GM19328 (cell line): Measurements from ENCODE around the gene ONECUT3.

Experiments used
- ATAC-seq: cut with Tn5 transposase; IDR thresholded peaks from one replicate; pipeline ENCODE4 v1.9.1; 2021; ENCODE audit warnings: mild to moderate bottlenecking, moderate library complexity; ENCODE audit not compliant: unreplicated experiment

The ONECUT3 gene

DNA sequence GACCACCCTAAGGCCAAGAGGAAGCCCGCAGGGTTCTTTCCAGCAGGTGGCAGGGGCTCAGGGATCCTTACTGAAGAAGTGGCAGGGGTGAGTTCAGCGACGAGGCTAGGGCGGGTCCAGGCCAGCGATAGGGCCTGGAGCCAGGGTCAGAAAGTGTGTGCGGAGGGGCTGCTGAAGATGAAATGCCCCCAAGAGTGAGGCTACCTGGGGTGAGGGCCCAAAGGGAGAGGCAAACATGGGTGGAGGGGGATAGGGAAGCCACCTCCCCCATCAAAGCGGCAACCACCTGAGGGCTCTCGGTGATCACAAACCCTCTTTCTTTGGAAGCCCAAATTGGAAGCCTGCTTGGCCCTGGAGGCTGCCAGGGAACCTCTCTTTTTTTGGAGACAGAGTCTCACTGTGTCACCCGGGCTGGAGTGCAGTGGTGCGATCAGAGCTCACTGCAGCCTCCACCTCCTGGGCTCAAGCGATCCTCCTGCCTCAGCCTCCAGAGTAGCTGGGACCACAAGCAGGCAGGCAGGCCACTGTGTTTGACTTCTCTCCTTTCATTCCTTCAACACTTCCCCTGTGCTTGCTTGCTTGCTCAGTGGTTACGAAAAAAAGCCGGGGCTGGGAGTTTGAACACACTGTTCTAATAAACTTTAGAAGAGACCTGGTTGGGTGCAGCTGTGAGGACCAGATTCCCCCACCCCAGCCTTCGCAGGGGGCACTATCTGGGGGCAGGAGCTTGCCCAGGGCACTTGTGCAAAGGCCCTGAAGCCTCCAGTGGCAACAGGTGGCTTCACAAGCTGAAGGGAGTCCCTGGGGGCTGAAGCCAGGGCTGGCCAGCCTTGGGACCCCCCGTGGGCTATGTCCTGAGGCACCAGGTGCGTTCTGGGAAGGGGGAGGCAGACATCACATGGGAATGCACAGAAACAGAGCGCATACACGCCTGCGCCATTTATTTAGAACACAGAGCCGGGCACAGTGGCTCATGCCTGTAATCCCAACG is 60.2 kb downstream of the ONECUT3 start:
- no peak for ATAC-seq

DNA sequence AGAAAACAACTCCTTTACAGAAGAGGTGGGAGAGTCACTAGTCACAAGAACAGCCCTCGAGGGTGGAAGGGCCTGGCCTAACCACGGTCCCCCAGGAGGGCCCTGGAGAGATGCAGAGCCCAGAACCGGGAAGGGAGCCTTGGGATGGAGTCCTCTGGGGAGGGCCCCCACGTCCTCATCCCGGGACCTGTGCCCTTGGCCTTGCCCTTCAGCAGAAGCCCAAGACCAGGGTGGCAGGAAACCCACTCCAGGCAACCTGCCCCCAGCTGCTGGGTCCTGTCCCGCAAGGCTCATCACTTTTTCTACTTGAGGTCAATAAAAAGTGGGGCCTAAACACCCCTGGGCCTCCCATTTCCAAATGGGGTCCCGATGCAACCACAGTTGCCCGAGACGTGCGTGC is 61.1 kb downstream of the ONECUT3 start:
- ATAC-seq, result no peak

DNA sequence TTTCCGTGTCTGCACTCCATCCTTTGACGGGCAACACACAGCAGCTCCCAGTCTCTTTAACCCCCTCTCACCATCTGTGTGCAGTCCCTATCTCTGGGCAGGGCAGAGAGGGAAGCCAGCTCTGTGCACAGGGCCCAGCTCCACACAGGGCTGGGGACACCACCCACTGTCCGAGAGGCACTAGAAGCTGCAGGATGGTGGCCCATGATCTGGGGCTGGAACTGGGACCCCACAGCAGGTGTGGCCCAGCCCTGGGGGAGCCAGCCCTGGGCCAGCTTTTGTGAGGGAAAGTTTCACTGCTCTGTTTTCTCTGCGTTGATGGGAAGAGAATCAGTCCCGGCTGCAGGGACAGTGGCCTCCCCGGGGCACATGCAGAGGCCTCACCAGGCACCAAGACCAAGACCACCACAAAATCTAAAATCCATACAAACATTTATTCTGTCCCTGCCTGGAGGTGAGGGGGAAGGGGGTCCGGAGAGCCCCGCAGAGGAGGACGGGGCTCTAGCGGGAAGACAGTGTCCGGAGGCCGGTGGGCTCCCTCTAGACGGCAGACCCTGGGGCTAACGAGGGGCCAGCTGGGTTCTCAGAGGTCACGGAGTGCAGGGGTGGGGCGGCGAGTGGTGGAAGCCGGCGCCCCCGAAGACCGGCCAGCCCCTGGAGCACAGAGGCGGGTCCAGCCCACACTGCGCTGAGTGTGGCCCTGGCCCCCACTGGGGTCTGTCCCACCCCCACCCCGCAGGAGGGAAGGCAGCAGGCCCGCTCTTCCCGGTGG is 61.7 kb downstream of the ONECUT3 start:
- no peak for ATAC-seq

DNA sequence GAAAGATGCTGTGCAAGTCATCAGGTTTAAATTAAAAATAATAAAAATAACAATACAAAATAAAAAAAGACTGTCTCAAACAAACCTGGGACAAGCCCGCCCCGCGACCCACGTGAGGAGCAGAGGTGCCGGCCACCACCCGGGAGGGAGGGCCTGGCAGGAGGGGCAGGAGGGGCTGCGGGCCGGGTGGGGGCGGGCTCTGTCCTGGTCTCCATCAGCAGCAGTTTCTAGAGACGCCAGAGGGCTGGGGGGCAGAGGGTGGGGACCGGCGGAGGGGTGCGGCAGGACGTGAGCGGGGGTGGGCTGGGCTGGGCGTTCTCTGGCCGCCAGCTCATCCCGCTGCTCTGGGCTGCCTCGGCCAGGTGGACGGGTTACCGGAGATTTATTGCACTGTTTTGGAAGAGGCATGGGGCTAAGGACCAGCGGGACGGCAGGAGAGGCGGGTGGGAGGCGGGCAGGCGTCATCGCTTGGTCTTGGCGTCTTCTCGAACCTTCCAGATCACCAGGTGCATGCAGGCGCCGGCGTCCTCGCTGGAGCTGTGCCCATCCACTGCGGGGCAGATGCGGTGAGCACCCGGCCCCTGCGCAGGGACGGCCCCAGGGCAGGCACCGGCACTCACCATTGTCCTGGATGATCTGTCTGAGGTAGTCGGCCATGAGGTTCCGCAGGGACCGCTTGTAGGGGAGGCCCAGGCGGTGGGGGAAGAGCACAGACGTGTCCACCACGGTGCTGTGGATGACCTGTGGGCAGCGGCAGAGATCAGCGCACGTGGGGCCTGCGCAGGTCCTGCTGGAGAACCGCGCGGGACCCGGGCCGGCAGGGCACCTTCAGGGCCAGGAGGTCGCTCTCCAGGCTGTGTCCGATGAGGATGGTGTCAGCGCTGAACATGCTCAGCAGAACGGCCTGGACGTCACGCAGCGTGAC is 62.6 kb downstream of the ONECUT3 start:
- no peak for ATAC-seq

DNA sequence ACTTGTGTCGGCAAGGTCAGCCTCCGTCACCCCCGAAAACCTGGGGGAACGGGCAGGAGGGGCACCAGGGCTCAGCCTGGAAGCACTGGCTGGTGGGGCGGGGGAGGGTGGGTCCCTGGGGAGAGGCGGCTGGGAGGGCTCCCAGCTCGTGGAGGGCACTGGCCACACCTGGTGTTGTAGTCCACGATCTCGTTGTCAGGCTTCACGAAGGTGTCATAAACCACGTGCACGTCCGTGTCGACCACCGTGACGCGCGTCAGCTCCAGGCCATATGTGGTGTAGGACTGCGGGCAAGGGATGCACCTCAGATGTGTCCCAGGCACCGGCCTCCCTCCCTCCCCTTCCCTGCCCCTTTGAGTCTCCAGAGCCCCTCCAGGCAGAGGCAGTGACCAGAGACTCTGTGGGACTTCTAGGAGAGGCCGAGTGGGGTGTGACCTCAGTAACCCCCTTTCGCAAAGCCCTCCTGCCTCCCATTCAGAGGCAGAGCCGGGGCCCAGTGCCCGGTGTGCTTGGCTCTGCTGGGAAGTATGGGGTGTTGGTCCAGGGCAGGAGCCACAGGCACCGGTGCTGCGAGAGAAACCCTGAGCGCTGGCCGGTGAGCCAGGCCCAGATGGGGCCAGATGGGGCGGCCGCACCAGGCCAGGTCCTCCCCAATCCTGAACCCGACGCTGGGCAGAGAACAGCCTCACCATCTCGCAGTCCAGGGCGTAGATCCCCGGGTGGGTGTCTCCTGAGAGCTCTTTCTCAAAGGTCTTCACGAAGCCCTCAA is 63.4 kb downstream of the ONECUT3 start:
- ATAC-seq, result no peak

DNA sequence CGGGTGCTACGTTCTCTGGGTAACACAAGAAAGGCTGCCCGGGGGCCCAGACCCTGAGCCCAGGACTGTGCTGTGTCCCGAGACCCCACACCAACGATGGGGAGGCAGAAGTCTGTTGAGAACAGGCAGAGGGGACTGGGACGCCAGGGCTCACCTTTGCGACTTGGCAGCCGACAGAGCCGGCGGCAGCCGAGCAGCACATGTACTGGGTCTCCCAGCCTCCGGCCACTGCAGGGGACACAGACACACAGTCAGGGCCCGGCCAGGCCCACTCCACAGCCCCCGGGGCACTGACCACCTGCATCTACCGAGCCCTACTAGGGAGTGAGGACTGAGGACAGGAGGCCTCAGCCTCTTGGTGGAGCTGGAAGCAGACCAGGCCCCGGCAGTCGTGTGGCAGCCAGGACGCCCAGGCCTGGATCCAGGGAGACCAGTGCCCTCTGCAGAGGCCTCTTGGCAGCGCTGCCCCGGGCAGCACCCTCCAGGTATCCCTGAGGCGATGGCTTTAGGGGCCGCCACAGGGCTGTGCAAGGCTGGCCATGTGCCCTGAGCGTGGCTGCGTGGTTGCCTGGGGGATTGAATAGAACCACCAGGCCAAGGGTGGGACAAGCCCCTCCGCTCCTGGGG is 64.4 kb downstream of the ONECUT3 start:
- no peak for ATAC-seq

GRCh38 chr19:1818549-1819195 is 65.4 kb downstream of the ONECUT3 start:
- no peak for ATAC-seq

DNA sequence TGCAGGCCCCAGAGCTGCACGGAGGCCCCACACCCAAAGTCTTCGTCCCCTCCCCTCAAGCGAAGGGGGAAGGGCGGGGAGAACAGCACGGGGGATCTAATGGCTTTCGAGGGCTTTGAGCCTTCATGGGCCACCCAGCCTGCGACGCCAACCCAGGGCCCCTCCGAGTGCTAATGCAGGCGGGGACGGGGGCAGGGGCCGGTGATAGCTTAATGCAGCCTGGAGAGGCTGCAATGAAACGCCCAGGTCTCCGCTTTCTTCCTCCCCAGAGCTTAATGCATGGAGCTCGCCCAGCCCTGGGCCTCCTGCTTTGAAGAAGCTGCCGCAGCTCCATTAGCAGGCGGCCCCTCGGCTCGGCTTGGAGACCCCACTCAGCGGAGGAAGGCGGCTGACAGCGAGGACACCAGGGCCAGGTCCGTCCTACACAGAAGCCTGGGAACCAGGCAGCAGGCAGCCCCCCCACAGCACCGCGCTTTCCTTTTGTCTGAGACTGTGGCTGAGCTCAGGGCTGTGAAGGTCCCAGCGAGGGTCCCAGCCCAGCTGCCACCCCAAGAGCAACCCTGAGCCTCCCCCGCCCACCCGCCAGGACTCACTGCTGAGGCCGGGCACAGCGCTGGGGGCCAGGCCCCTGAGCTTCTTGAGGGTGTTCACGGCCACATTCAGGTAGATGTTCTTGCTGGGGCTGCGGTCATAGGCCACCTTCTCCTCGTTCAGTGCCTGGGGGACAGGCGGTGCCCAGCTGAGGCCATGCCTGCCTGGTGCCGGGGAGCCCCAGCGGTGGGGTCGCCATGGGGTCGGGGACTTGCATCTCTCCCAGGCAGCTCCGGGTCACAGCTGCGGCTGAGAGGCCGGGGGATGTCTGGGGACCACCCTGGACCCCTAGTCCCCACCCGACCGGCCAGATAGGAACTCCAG is 66.3 kb downstream of the ONECUT3 start:
- ATAC-seq, result no peak

DNA sequence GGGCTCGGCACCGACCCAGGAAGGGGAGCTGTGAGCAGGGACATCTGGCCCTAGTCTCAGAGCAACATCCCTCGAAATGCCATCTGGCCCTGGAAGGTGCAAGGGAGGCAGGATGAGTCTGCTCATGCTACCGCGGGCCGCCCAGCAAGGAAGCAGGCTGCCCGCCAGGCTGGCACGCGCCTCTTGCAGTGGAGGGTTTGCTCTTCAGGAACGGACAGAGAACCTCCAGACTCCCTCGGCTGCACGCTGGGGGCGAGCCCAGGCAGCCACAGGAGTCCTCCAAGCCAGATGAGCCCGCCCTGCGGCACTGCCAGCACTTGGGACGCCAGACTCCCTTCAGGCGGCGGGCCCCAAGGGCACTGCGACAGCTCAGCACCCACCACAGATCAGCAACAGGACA is 68.9 kb downstream of the ONECUT3 start:
- no peak for ATAC-seq

GRCh38 chr19:1823020-1823419 is 69.7 kb downstream of the ONECUT3 start:
- ATAC-seq, result no peak

DNA sequence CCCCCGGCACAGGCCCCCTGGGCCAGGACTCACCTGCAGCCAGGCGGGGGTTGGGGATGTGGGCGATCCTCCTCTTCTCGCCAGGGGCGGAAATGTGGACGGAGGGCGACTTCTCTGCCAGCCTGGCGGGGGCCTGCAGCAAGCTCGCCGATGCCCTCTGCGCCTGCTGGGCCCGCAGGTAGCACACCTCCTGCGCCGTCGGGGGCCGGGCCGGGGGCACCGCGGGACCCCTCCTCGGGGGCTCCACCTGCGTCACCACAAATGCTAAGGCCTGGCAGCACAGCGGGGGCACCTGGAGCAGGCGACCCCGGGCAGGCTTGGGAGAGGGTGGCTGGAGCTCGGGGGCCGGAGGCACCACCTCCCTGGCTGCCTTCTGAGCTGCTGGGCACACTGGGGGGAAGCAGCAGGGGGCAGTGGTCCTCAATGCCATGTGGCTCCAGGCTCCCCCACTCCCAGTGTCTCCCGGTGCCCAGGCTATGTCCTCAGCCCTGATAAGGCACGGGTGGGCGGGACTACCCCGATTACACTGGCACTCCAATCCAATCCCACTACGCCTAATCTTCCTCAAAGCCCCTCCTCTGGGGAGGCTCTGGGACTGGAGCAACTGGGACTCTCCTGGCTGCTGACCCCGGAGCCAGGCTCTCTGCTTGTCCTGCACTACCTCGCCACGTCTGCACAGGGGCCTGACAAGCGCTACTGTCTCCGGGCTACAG is 70.4 kb downstream of the ONECUT3 start:
- ATAC-seq, result no peak

- ATAC-seq, result no peak
These were observed 70.9 kb downstream of the ONECUT3 start for GRCh38 chr19:1824252-1824622.

DNA sequence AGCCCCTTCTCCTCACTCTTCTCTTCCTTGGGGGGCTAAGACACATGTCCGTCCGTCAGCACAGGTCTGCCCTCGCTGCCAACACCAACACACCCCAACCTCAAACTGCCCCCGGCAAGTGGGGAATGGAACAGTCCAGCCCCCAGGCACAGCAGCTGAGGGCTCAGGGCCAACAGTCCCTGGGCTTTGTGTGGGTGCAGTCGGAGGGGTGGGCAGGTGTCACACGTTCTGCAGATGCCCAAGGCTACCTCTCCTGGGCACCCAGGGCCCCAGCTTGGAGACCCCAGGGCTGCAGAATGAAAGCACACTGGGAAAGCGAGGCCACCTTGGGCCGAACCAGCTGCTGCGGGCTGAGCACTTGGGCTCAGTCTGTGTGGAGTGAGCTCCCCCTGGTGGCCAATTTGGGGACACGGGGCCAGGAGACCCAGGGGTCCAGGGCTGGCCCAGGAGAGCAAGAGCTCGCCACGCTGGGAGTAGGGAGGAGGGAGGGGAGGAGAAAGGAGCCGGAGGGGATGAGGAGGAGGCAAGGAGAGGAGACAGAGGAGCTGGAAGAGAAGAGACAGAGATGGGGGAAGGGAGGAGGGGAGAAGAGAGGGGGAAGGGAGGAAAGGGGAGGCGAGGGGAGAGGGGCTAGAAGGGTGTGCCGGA is 72.7 kb downstream of the ONECUT3 start:
- no peak for ATAC-seq

- ATAC-seq, result no peak
These were observed 73.5 kb downstream of the ONECUT3 start for GRCh38 chr19:1826557-1827521.

DNA sequence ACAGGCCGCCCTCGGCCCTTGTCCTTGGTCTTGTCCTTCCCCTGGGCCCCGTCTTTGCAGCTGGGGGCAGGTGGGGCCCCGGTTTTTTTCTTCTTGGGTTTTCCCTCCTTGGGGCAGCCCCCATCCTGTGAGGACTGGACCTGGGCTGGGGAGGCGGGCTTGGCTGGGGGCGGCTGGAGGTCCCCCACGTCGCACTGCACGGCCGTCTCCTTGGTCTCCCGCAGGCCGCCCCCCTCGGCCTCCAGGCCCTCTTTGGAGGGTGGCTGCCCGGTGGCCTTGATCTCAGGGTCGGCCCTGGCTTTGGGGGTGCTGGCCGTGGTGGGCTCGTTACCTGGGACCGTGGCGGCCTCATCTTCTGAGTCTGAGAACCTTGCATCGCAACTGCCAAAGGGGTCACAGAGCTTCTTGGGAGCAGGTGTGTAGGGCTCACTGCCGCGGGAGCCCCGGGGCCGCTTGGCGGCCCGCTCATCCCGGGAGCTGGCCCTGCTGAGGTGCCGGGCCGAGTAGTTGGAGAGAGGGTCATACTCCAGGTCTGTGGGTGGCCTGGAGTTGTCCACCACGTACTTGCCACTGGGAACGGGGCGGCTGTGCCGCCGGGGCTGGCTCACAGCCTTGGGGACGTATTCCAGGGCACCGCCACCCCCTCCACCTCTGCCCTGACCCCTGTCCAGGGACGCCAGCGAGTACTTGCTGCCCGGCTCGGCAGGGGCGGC is 74.4 kb downstream of the ONECUT3 start:
- ATAC-seq, result no peak
